ENCODE data around the gene ATF7IP.

ATF7IP gene

GRCh38 chr12:14416658-14417057 lies 51.2 kb downstream of the ATF7IP start:
- FAIRE-seq: no peak

DNA sequence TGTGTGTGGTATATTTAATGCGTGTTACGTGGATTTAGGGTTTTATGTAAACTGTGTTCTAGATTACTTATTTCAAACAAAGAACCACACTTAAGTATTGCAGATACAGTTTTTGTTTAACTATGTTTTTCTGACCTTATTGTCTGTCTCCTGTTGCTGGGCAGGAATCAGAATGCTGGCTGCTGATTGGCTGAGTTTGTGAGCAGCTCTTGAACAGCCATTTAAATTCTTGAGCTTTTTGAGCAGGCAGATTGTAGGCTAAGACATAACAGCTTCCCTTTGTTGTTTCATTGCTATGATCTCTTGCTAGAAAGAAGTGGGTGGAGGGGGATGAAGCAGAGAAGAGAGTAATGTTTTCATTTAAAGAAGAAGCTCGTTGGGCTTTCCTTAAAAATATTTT lies 52.2 kb downstream of the ATF7IP start:
- peak; percentile 96 for FAIRE-seq

DNA sequence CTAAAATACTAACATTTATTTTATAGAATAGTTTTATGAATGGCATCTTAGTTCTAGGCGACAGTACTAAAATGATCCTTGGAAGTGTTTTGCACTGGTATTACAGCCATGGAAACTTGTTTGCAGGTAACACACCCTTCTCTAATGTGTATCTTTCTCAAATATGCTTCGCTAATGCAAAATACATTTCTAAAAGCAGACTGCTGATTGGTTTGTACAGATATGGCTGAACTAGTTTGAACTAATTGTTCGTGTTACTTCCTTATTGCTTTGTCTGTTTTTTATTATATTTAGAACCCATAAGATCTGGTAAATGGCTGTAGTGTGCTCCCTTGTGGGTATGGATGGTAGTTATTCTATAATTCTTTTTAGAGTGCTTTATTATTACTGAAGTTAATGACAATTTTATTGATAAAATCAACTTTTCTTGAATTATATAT lies 53.0 kb downstream of the ATF7IP start:
- peak; percentile 90 for FAIRE-seq

GRCh38 chr12:14422516-14423230 lies 57.2 kb downstream of the ATF7IP start:
- FAIRE-seq: no peak

DNA sequence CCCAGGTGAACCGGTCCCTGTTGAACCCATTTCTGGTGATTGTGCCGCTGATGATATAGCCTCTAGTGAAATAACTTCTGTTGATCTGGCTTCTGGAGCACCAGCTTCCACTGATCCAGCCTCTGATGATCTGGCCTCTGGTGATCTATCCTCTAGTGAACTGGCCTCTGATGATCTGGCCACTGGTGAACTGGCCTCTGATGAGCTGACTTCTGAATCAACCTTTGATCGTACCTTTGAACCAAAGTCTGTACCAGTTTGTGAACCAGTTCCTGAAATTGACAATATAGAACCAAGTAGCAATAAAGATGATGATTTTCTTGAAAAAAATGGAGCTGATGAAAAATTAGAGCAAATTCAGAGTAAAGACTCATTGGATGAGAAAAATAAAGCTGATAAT lies 59.1 kb downstream of the ATF7IP start:
- FAIRE-seq: no peak

GRCh38 chr12:14426792-14427191 lies 61.3 kb downstream of the ATF7IP start:
- FAIRE-seq: no peak

- FAIRE-seq: no peak
Observed at GRCh38 chr12:14427929-14428328, 62.4 kb downstream of the ATF7IP start.

- FAIRE-seq: no peak
Observed at GRCh38 chr12:14430394-14430986, 65.0 kb downstream of the ATF7IP start.

DNA sequence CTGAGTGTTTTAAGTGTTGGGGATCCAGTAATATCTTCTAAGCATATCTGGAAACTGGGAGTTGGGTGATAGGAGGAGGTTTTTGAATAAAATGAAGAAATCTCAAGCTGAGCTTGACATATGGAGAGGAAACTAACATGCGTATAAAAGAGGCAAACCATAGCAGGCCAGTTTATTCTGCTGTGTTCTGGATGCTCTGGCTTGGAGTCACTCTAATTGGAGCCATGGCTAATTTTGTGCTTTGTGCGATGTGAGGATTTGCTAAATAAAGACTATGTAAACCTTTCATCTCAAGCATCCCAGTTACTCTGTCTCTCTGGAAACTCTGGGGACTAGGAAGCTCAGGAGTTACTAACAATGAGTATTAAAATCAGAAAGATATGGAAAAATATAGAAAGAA lies 66.5 kb downstream of the ATF7IP start:
- no peak for FAIRE-seq

DNA sequence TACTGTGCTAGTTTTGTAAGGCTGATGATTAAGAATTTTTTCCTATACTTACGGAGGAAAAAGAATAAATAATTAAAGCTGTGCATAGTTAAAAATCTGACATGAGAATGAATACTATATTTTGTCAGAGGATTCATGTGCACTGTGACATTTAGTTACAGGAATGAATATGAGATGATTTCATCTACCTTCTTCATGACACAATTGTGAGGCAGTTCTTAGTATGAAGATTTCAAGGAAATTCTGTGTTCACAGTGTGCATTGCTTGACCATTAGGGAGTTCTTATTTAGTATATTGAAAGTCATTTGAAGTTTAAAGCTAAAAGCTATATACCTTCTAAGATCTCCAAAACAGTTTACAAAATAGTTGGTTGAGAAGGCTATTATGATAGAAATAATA lies 70.1 kb downstream of the ATF7IP start:
- no peak for FAIRE-seq

- FAIRE-seq: no peak
Observed at GRCh38 chr12:14442221-14442881, 76.9 kb downstream of the ATF7IP start.

DNA sequence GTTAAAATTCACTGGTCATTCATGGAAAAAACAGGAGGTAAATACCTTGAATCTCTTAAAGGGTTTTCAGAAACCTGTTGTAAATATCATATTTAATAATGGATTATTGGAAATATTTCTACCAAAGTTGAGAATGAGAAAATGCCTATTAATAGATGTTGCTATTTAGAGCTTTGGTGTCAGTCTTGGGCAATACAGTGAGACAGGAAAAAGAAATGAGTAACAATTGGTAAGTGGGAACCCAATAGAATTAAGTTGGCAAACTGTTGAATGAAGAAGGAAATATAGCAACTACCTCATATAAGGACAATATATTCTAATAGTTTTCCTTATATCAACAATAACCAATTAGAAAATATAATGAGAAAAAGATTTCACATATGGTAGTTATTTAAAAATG lies 78.0 kb downstream of the ATF7IP start:
- peak; percentile 75 for FAIRE-seq

- no peak for FAIRE-seq
Observed at GRCh38 chr12:14450479-14450878, 85.0 kb downstream of the ATF7IP start.

- no peak for FAIRE-seq
Observed at GRCh38 chr12:14452336-14452735, 86.9 kb downstream of the ATF7IP start.

GRCh38 chr12:14452865-14453264 lies 87.4 kb downstream of the ATF7IP start:
- FAIRE-seq: no peak

- FAIRE-seq: peak; percentile 62
Observed at GRCh38 chr12:14454098-14454907, 88.8 kb downstream of the ATF7IP start.

GRCh38 chr12:14460212-14460841 lies 94.8 kb downstream of the ATF7IP start:
- FAIRE-seq: peak; percentile 8

DNA sequence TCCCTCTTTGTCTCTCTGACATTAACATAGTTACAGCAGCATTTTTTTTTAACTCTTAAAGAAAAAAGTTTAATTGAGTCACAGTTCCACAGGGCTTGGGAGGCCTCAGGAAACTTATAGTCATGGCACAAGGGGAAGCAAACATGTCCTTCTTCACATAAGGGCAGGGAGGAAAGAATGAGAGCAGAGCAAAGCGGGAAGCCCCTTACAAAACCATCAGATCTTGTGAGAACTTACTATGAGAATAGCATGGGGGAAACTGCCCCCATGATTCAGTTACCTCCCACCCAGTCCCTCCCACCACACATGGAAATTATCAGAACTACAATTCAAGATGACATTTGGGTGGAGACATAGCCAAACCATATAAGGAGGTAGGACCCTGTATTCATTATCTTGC lies 106.0 kb downstream of the ATF7IP start:
- FAIRE-seq: no peak

DNA sequence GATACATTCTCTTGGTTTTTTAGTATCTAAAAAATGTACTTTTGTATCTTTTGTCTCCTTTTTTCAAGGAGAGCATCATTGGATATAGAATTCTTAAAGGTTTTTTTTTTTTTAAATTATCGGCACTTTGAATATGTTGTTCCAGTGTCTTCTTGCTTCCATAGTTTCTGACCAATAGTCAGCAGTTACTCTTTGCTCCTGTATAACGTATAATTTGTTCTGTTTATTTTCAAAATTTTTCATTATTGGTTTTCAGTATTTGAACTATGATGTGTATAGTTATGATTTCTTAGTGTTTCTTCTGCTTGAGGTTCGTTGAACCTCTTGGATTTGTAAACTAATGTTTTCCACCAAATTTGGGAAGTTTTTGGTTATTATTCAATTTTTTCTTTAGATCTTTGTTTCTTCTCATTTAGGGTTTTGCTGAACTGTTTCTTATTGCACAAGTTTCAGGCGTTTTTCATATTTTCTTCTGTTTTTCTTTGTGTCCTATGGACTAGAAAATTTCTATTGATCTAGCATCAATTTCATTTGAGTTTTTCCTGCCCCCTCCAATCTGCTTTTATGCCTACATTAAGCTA lies 108.3 kb downstream of the ATF7IP start:
- FAIRE-seq: peak; percentile 86

DNA sequence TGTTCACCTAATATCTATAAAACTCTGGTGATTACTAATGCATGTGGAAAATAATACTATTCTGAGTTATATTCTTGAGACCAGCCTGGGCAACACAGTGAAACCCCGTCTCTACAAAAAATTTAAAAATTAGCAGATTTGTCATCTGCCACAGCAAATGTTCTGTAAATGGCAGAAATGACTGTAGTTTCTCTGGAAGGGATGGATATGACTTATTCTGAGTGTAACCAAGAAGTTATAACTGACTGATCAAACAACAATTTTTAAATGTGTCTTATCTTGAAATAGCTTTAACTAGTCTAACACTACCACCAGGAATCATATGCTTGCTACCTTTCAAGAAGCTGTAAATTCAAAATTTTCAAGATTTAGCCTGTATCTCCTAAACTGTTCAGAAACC lies 113.5 kb downstream of the ATF7IP start:
- no peak for FAIRE-seq

DNA sequence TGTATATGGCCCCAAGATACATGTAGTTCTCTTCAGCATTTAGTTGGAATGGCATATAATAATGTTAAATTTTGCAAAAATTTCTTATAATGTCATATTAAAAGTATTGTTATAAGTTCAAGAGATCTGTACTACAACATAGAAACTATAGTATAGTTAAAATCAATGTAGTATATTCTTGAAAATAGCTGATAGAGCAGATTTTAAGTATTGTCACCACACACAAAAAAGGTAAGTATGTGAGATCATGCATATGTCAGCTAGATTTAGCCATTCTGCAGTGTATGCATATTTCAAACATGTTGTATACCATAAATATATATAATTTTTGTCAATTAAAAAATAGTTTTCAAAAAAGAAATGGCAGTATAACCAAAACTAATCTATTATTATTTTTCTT lies 115.7 kb downstream of the ATF7IP start:
- FAIRE-seq: peak; percentile 15

- no peak for FAIRE-seq
Observed at GRCh38 chr12:14482361-14482760, 116.9 kb downstream of the ATF7IP start.

DNA sequence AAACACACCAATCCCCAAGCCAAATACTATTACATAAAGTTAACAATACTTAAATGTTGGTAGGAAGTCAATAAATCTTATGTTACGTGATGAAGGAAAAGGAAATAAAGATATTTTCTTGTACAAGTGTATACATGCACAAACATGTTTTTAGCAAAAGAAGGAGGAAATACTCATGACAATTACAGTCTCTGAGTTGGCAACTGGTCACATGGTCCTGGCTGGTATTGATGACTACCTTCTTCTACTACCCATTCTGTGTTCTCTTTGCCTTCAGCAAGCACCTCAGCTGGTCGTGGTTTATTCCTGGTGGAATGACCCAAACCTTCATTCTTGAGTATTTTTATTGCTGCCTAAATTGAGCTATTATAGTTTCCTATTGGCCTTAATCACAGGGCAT lies 117.4 kb downstream of the ATF7IP start:
- FAIRE-seq: no peak

All from G401.6 (cell line).